ENCODE results near the gene CCDC88B. TPM values are rescaled to one million over a fixed set of nuclear protein-coding genes. Genes with fewer than 3 reads are reported as not detected.

CCDC88B gene
- total and polyA plus RNA-seq, 2 of the 8 experiments (the other 6 are each of a cell fraction or from before 2014, with no cell fraction given): 5.9 to 12.5 TPM

GRCh38 chr11:64344787-64345186 lies 4.8 kb downstream of the CCDC88B start (continued):
- TF ChIP-seq SAP30 (IDR thresholded peaks at IDR 0.05; ENCODE audit: insufficient read depth, insufficient replicate concordance, low read length) (no peak), CTCF (IDR thresholded peaks at IDR 0.05; ENCODE audit: control extremely low read depth in 1 of 3, insufficient read depth in 1 of 3, low read depth in 1 of 3, low read length in 3 of 3) (no peak), POLR2AphosphoS5 (IDR thresholded peaks at IDR 0.05; ENCODE audit: low read depth, low read length) (no peak), HDAC2 (IDR thresholded peaks at IDR 0.05; ENCODE audit: borderline replicate concordance in 1 of 2, low read depth in 2 of 2, low read length in 2 of 2) (no peak)

Data from H1 (cell line).